GM13977 (cell line): ENCODE measurements around the gene CNTN5.

ENCODE experiments used
- DNase-seq: peaks from one replicate; pipeline ENCODE4 v3.0.0; 2012; ENCODE audit warnings: low spot score
- in situ Hi-C: fragments of 300-500 bp; cut with MboI; formaldehyde crosslinking; loops from one replicate; pipeline ENCODE4 v1.12.0; 2022; ENCODE audit warnings: low sequenced_read_pairs, low pct_unique_long_range_greater_than_20kb, mixed read lengths, inconsistent platforms; ENCODE audit not compliant: unreplicated experiment
- TF ChIP-seq, protein P1 (sequence below): IDR thresholded peaks from 2 replicates; pipeline ENCODE4 v1.5.1; 2012; ENCODE audit warnings: mild to moderate bottlenecking, control low read depth; ENCODE audit not compliant: insufficient read depth; ENCODE audit errors: extremely low read depth, missing control alignments

Gene CNTN5

DNA sequence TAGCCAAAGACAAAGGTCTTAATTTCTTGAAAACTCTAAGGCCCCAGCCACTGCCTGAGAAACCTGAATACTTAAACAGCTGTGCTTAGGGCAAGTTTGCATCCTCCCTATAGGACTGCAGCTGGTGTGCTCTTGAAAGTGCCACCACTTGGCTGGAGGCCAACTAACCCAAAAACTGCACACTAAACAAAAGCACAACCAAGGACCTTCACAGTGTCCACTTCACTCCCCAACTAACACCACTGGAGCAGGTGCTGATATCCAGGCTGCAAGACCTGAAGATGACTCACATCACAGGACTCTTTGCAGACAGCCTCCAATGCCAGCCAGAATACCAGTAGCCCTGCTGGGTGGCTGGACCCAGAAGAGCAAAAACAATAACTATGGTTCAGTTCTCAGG, 1308.6 kb downstream of the CNTN5 start:
- TF ChIP-seq, protein P1, sequence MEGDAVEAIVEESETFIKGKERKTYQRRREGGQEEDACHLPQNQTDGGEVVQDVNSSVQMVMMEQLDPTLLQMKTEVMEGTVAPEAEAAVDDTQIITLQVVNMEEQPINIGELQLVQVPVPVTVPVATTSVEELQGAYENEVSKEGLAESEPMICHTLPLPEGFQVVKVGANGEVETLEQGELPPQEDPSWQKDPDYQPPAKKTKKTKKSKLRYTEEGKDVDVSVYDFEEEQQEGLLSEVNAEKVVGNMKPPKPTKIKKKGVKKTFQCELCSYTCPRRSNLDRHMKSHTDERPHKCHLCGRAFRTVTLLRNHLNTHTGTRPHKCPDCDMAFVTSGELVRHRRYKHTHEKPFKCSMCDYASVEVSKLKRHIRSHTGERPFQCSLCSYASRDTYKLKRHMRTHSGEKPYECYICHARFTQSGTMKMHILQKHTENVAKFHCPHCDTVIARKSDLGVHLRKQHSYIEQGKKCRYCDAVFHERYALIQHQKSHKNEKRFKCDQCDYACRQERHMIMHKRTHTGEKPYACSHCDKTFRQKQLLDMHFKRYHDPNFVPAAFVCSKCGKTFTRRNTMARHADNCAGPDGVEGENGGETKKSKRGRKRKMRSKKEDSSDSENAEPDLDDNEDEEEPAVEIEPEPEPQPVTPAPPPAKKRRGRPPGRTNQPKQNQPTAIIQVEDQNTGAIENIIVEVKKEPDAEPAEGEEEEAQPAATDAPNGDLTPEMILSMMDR = no peak
- in situ Hi-C loops = no loop called here
- DNase-seq = no peak

DNA sequence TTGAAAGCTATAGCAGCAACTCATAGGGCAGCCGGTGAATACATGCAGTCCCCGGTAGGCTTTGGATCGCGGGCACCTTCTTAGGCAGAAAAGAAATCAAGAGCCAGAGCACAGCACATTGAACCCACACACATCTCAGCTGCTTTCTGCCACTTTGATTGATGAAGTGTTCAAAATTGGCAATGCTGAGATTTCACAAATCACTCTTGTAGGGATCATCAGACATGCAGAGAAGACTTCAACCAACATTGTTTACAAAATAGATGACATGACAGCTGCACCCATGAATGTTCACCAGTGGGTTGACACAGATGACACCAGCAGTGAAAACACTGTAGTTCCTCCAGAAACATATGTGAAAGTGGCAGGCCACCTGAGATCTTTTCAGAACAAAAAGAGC, 1316.1 kb downstream of the CNTN5 start:
- in situ Hi-C loops = no loop called here
- no peak for DNase-seq
- TF ChIP-seq, protein P1 = no peak

DNA sequence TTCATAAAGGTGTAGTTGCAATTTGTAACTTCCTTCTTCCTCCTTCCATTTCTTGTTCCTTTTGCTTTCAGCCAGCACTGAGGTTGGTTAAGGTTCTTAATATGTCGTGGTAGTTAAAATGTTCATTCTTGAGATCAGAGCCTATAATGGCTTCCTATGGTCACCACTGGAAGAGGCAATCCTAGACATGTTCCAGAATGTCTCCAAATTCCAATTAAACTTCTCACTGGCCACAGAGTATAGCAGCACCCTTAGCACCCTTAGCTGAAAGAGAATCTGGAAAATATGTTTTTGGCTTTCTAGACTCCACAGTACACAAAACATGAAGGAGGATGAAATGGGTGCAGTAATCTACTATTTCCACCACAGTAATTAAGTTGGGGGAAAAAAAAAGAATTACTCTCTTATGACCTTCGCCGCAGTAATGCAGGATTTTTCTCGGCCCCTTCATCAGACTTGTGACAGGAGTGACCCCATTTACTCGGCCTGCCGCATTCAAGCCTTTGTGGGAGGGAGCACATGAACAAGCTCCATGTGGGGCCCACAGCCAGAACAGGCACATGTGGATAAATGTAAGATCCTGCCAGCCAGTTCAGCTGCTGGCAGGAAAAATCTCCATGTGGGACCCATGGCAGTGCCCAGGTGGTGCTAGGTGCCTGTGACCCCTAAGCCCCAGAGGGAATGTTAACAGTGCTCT, 1317.5 kb downstream of the CNTN5 start:
- TF ChIP-seq, protein P1 = no peak
- in situ Hi-C loops = no loop called here
- DNase-seq = no peak

DNA sequence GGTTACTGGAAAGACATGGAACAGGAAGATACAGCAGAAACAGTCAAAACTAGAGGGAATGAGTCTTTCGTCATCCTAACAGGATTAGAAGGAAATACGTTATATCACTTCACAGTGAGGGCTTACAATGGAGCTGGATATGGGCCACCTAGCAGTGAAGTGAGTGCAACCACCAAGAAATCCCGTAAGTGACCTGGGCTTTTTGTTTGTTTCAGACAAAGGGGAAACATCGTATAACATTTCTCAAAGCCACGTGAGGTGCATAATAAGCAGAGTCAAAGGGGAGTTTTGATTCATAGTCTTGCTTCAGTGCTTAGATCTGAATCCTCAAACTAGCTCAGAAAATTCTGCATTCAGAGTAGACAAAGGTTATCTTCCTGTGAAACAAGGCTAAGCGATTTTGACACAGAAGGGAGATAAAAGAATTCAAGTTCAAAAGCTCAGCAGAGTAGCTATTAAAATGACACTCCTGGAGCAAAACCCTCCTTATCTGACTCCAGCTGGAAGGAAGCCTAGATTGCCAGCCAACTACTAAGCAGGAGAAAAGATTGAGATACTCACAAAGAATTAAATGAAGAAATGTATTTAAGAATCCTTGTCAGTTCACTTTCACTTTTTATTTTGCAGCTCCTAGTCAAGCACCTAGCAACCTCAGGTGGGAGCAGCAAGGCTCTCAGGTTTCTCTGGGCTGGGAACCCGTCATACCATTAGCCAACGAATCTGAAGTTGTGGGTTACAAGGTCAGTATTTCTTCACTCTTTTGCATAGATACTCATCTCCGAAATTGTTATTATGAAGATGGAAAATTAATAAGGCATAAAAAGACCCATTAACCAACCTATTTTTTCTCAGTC, 1319.9 kb downstream of the CNTN5 start:
- TF ChIP-seq, protein P1 = no peak
- in situ Hi-C loops = no loop called here
- DNase-seq = no peak

DNA sequence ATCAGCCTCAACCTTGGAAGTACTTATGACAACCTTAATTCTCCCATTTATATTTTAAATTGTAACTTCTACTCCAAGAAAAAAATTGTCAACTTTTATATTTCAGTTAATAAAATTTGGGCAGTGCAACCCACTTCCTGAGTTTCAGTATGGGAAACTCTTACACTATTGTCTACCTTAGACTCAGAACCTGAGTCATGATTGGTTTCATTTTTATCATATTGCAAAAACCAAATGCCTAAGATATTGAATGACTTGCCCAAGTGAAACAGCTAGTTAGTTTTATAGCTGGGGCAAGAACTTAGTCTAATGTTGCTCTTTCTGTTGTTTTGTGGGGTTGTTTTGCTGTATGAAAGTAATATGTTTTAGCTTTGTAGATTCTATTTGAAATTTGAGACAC, 1332.3 kb downstream of the CNTN5 start:
- in situ Hi-C loops = no loop called here
- TF ChIP-seq, protein P1 = no peak
- no peak for DNase-seq

DNA sequence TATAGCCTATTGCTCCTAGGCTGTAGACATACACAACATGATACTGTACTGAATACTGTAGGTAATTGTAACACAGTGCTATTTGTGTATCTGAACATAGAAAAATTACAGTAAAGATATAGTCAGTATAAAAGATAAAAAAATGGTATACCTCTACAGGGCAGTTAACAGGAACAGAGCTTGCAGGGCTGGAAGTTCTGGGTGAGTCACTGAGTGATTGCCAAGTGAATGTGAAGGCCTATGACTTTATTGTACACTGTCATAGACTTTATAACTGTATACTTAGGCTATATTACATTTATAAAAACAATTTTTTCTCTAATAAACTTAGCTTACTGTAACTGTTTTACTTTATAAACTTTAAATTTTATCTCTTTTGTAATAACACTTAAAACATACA, 1334.0 kb downstream of the CNTN5 start:
- no peak for DNase-seq
- in situ Hi-C loops = no loop called here
- TF ChIP-seq, protein P1 = no peak
